Anterior cingulate cortex (tissue), 58 donors: ENCODE results near the gene GGACT.
A peak's percentile ranks its signal among the peaks of the same experiment; 100 is the strongest.
"Not testable (repeated sequence)": the region's sequence is repeated elsewhere in the genome, so short reads cannot be mapped to it uniquely, and the experiment has no call there.

Source experiments
- DNase-seq, 58 donors: peaks; one replicate each; lab custom pipeline; 2025; lab: John Stamatoyannopoulos, UW

GGACT gene

GRCh38 chr13:100588331-100589177 is at the start of gene GGACT:
GGACT (minus strand) TSS chr13:100588789; CDS start chr13:100532591, 56,198 bp downstream.
- DNase-seq, result peak in 43 of 58 donors; percentile 2 to 60 (median 32)

- no peak for DNase-seq
Measured at GRCh38 chr13:100637796-100638195, 49.2 kb upstream of the GGACT start.

GRCh38 chr13:100637380-100637779 is 48.8 kb upstream of the GGACT start:
- DNase-seq, result no peak

GRCh38 chr13:100636441-100636840 is 47.9 kb upstream of the GGACT start:
- DNase-seq, result peak in 46 of 58 donors; percentile 12 to 80 (median 46)

- DNase-seq, result no peak
Measured at GRCh38 chr13:100636004-100636403, 47.4 kb upstream of the GGACT start.

GRCh38 chr13:100634696-100635095 is 46.1 kb upstream of the GGACT start:
- peak in 1 of 58 donors; percentile 17 for DNase-seq

- no peak for DNase-seq
Measured at GRCh38 chr13:100633461-100633860, 44.9 kb upstream of the GGACT start.

- DNase-seq, result peak in 18 of 58 donors; percentile 11 to 63 (median 30)
Measured at GRCh38 chr13:100630555-100630954, 42.0 kb upstream of the GGACT start.

- no peak for DNase-seq
Measured at GRCh38 chr13:100627120-100627519, 38.5 kb upstream of the GGACT start.

- DNase-seq, result no peak
Measured at GRCh38 chr13:100625447-100625846, 36.9 kb upstream of the GGACT start.

GRCh38 chr13:100620792-100621191 is 32.2 kb upstream of the GGACT start:
- no peak for DNase-seq

GRCh38 chr13:100619940-100620339 is 31.4 kb upstream of the GGACT start:
- no peak for DNase-seq

GRCh38 chr13:100618897-100619296 is 30.3 kb upstream of the GGACT start:
- not testable (repeated sequence) for DNase-seq

- no peak for DNase-seq
Measured at GRCh38 chr13:100613031-100613430, 24.4 kb upstream of the GGACT start.

- DNase-seq, result peak in 11 of 58 donors; percentile 7 to 38 (median 20)
Measured at GRCh38 chr13:100611678-100612492, 23.3 kb upstream of the GGACT start.

- DNase-seq, result no peak
Measured at GRCh38 chr13:100610391-100611347, 22.1 kb upstream of the GGACT start.

GRCh38 chr13:100608906-100609305 is 20.3 kb upstream of the GGACT start:
- DNase-seq, result no peak

- no peak for DNase-seq
Measured at GRCh38 chr13:100608489-100608888, 19.9 kb upstream of the GGACT start.

- no peak for DNase-seq
Measured at GRCh38 chr13:100604918-100605710, 16.5 kb upstream of the GGACT start.
